Measurements from ENCODE around the gene BRIP1. TPM values are rescaled to one million over a fixed set of nuclear protein-coding genes. Genes with fewer than 3 reads are reported as not detected.

BRIP1 gene
- total and polyA plus RNA-seq, 9 of the 15 experiments (the other 6 are each of a cell fraction or from before 2014, with no cell fraction given): 2.4 to 17.5 (median 11.2) TPM

- Histone ChIP-seq H3K9ac (ENCODE audit: insufficient read depth in 1 of 2, low read depth in 2 of 2, low read length in 2 of 2) (no peak overlapping the region), H3K4me1 (replicated peaks in 1 of 2; ENCODE audit: control insufficient read depth in 2 of 2, insufficient read depth in 2 of 2, low read length in 2 of 2) (no peaks in the 10 kb centered on the region), H2AFZ (ENCODE audit: low read depth, low read length) (no peak overlapping the region), H4K20me1 (replicated peaks; ENCODE audit: control insufficient read depth, insufficient read depth, low read length) (no peaks in the 10 kb centered on the region), H3K27me3 (ENCODE audit: control insufficient read depth in 2 of 2, insufficient read depth in 2 of 2, low read length in 2 of 2) (no peaks in the 10 kb centered on the region), H3K27ac (ENCODE audit: extremely low read depth, low read depth, low read length) (no peak overlapping the region), H3K9me3 (replicated peaks; ENCODE audit: control insufficient read depth, insufficient read depth, low read depth, low read length) (no peaks in the 10 kb centered on the region), H3K36me3 (ENCODE audit: control insufficient read depth, insufficient read depth, low read length) (peaks cover 3% of the 10 kb centered on the region; the same call in 1 of the 3 replicates), H3K79me2 (ENCODE audit: control insufficient read depth, insufficient read depth, low read length) (no peaks in the 10 kb centered on the region), H3K4me2 (ENCODE audit: insufficient read depth, low read length) (no peak overlapping the region), H3K4me3 (no peak overlapping the region), H3K9me1 (ENCODE audit: control insufficient read depth, insufficient read depth, low read length) (no peaks in the 10 kb centered on the region)
- POLR2A ChIA-PET: no interaction called here
- WGBS (ENCODE audit: insufficient coverage, low coverage, missing lambda C conversion rate): 99% methylated on average over 5 of the region's 5 CpGs
- no TSS peak for BruUV-seq (replicated peaks)
- in situ Hi-C loops (cut with MboI) (no loop called here), intact Hi-C loops (cut with micrococcal nuclease) (no loop called here)
- no peak for DNase-seq (ENCODE audit: extremely low read depth in 1 of 4, low spot score in 3 of 4)
- FAIRE-seq: no peak
- TF ChIP-seq ZBTB11 (CRISPR knock-in tag; IDR thresholded peaks at IDR 0.05): peak in 1 of 3 experiments; percentile 64; a peak in 2 of 6 replicates
- no peak for TF ChIP-seq BMI1 (IDR thresholded peaks at IDR 0.05; ENCODE audit: low read length)
- no peak for TF ChIP-seq FUS (optimal IDR thresholded peaks at IDR 0.05; ENCODE audit: low read depth, low read length)
- no peak for TF ChIP-seq RFX5 (IDR thresholded peaks at IDR 0.05; ENCODE audit: low read depth, low read length)
- no peak for ATAC-seq
- CTCF ChIA-PET (ENCODE audit: low intra/inter-chr PET ratio): no interaction called here
Measured at GRCh38 chr17:61733021-61733420, 130.3 kb downstream of the BRIP1 start.
